ENCODE results near the gene TMEM138. TPM values are rescaled to one million over a fixed set of nuclear protein-coding genes. Genes with fewer than 3 reads are reported as not detected.

The TMEM138 gene
- total RNA-seq, 1 experiment from 2014 or later, result 38.8 TPM

DNA sequence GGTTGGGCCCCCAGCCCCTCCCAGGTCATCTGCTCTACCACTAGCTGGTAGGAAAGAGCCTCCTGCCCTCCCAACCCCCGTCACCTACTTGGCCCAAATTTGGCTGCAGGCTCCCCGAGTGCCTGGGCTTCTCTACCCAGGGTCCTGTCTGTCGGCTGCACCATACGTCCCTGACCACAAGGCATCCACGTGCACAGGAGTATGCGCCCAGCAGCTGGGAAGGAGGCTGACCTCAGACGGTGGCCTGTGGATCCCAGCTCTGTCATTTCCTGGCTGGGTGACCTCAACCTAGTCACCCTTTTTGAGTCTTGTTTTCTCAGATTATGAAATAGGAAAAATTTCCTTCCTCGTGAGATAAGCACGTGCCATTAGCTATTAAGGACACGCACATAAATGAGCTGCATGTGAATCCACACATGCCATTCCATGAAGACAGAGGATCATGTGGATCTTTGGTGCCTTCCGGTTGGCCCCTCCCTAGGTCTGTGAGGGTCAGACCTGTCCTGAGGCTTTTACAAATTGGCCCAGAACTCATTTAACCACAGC is 14.2 kb upstream of the TMEM138 start:
- H3K36me3 Mint-ChIP-seq, result peaks cover 9% of the 10 kb centered on the region
- POLR2A ChIA-PET, result interaction anchor here (1.0 to 1.4 kb wide), 3 partner anchors 10 to 44 kb away, joined by 3 to 7 read pairs (median 4); partner anchors contain the start of genes CYB561A3, TMEM138 and TMEM216
- H3K9me3 Mint-ChIP-seq, result no peaks in the 10 kb centered on the region
- H3K27ac Mint-ChIP-seq, result peak overlapping the region; percentile 16; the same call in 1 of the 2 replicates
- H3K4me1 Mint-ChIP-seq, result no peaks in the 10 kb centered on the region
- H3K27me3 Mint-ChIP-seq (ENCODE audit: low read depth), result no peaks in the 10 kb centered on the region
- H3K4me3 Mint-ChIP-seq, result no peak overlapping the region
- CTCF ChIA-PET, result interaction anchor here (1.1 to 2.9 kb wide), 3 partner anchors 12 to 38 kb away, joined by 3 to 21 read pairs (median 8); partner anchors contain the start of gene TMEM138
- no peak for TF ChIP-seq FOXK1 (CRISPR knock-in tag; IDR thresholded peaks at IDR 0.05)
- TF ChIP-seq CREB1 (CRISPR knock-in tag; IDR thresholded peaks at IDR 0.05), result no peak
- no peak for TF ChIP-seq TEAD4 (CRISPR knock-in tag; IDR thresholded peaks at IDR 0.05)
- no peak for TF ChIP-seq GABPB1 (CRISPR knock-in tag; IDR thresholded peaks at IDR 0.05)
- TF ChIP-seq, protein P1, sequence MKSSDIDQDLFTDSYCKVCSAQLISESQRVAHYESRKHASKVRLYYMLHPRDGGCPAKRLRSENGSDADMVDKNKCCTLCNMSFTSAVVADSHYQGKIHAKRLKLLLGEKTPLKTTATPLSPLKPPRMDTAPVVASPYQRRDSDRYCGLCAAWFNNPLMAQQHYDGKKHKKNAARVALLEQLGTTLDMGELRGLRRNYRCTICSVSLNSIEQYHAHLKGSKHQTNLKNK (CRISPR knock-in tag; IDR thresholded peaks at IDR 0.05), result no peak
- TF ChIP-seq SMAD4 (CRISPR knock-in tag; IDR thresholded peaks at IDR 0.05), result no peak
- TF ChIP-seq, protein P2, sequence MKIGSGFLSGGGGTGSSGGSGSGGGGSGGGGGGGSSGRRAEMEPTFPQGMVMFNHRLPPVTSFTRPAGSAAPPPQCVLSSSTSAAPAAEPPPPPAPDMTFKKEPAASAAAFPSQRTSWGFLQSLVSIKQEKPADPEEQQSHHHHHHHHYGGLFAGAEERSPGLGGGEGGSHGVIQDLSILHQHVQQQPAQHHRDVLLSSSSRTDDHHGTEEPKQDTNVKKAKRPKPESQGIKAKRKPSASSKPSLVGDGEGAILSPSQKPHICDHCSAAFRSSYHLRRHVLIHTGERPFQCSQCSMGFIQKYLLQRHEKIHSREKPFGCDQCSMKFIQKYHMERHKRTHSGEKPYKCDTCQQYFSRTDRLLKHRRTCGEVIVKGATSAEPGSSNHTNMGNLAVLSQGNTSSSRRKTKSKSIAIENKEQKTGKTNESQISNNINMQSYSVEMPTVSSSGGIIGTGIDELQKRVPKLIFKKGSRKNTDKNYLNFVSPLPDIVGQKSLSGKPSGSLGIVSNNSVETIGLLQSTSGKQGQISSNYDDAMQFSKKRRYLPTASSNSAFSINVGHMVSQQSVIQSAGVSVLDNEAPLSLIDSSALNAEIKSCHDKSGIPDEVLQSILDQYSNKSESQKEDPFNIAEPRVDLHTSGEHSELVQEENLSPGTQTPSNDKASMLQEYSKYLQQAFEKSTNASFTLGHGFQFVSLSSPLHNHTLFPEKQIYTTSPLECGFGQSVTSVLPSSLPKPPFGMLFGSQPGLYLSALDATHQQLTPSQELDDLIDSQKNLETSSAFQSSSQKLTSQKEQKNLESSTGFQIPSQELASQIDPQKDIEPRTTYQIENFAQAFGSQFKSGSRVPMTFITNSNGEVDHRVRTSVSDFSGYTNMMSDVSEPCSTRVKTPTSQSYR (CRISPR knock-in tag; IDR thresholded peaks at IDR 0.05), result no peak
- TF ChIP-seq ZNF671 (CRISPR knock-in tag; IDR thresholded peaks at IDR 0.05), result no peak
- no peak for TF ChIP-seq ETV6 (CRISPR knock-in tag; IDR thresholded peaks at IDR 0.05)
- DNase-seq (ENCODE audit: low spot score) (no peak), ATAC-seq (peak; percentile 40; the same call in 1 of the 2 replicates)

DNA sequence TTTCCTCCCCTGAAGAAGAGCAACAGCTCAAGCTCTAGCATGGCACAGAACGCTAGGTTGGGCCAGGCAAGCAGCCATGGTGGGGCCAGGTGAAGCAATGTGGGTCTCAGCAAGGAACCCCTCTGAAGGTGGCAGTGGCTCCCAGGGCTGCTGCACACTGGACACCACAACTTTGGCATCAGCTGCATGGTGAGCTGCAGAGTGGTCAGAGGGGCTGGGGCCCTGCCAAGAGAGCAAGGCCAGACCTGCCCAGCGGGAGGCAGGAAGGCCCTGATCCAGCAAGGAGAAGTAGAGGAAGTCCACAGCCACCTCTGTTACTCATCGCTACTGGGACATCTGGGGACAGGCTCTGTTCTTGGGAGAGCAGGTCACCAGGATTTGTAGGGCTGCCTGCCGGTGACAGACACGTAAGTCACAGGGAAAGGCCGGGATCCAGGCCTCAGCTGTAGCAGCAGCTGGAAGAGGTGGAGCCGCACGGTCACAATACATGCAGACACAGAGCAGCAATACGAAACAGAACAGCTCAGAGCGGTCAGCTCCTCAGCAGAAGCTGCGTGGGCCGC is 12.9 kb upstream of the TMEM138 start:
- ChIA-PET CTCF (interaction anchor here (0.7 to 2.9 kb wide), 4 partner anchors 13 to 177 kb away, joined by 3 to 21 read pairs (median 6); no protein-coding TSS in a partner anchor), POLR2A (interaction anchor here (1.4 kb wide), 1 partner anchor 13 kb away, joined by 7 read pairs; the partner anchor contains the start of genes CYB561A3 and TMEM138)
- H3K36me3 Mint-ChIP-seq, result peaks cover 15% of the 10 kb centered on the region
- H3K4me3 Mint-ChIP-seq, result no peak overlapping the region
- H3K27me3 Mint-ChIP-seq (ENCODE audit: low read depth), result no peaks in the 10 kb centered on the region
- H3K9me3 Mint-ChIP-seq, result no peaks in the 10 kb centered on the region
- no peak for ATAC-seq
- DNase-seq (ENCODE audit: low spot score), result no peak
- TF ChIP-seq, protein P3, sequence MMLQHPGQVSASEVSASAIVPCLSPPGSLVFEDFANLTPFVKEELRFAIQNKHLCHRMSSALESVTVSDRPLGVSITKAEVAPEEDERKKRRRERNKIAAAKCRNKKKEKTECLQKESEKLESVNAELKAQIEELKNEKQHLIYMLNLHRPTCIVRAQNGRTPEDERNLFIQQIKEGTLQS (CRISPR knock-in tag; conservative IDR thresholded peaks at IDR 0.05), result no peak
- TF ChIP-seq NFYB (CRISPR knock-in tag; conservative IDR thresholded peaks at IDR 0.05; ENCODE audit: low read depth) (no peak), JAZF1 (CRISPR knock-in tag; IDR thresholded peaks at IDR 0.05) (no peak)
- TF ChIP-seq, protein P4, sequence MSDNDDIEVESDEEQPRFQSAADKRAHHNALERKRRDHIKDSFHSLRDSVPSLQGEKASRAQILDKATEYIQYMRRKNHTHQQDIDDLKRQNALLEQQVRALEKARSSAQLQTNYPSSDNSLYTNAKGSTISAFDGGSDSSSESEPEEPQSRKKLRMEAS (CRISPR knock-in tag; IDR thresholded peaks at IDR 0.05), result no peak
- no peak overlapping the region for H3K27ac Mint-ChIP-seq
- no peaks in the 10 kb centered on the region for H3K4me1 Mint-ChIP-seq

DNA sequence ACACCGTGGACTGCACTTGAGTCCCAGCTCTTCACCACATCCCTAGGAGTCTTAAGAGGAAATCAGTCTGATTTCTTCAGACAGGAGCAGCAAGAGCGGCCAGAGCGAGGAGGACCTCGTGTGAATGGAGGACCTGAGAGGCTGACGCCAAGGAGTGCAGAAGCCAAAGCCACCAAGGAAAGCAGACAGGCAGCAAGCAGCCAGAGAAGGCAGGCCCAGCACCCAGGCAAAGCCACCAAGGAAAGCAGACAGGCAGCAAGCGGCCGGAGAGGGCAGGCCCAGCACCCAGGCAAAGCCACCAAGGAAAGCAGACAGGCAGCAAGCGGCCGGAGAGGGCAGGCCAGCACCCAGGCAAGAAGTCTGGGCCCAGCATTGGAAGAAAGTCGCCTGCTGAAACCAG is 12.3 kb upstream of the TMEM138 start:
- no peak for ATAC-seq
- H3K9me3 Mint-ChIP-seq, result no peaks in the 10 kb centered on the region
- no peak overlapping the region for H3K27ac Mint-ChIP-seq
- H3K4me1 Mint-ChIP-seq, result no peaks in the 10 kb centered on the region
- no peaks in the 10 kb centered on the region for H3K27me3 Mint-ChIP-seq (ENCODE audit: low read depth)
- ChIA-PET CTCF (interaction anchor here (2.9 kb wide), 2 partner anchors 14 to 36 kb away, joined by 8 to 21 read pairs; no protein-coding TSS in a partner anchor), POLR2A (no interaction called here)
- peaks cover 15% of the 10 kb centered on the region for H3K36me3 Mint-ChIP-seq
- no peak for DNase-seq (ENCODE audit: low spot score)
- no peak overlapping the region for H3K4me3 Mint-ChIP-seq
- TF ChIP-seq, protein P5, sequence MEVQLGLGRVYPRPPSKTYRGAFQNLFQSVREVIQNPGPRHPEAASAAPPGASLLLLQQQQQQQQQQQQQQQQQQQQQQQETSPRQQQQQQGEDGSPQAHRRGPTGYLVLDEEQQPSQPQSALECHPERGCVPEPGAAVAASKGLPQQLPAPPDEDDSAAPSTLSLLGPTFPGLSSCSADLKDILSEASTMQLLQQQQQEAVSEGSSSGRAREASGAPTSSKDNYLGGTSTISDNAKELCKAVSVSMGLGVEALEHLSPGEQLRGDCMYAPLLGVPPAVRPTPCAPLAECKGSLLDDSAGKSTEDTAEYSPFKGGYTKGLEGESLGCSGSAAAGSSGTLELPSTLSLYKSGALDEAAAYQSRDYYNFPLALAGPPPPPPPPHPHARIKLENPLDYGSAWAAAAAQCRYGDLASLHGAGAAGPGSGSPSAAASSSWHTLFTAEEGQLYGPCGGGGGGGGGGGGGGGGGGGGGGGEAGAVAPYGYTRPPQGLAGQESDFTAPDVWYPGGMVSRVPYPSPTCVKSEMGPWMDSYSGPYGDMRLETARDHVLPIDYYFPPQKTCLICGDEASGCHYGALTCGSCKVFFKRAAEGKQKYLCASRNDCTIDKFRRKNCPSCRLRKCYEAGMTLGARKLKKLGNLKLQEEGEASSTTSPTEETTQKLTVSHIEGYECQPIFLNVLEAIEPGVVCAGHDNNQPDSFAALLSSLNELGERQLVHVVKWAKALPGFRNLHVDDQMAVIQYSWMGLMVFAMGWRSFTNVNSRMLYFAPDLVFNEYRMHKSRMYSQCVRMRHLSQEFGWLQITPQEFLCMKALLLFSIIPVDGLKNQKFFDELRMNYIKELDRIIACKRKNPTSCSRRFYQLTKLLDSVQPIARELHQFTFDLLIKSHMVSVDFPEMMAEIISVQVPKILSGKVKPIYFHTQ (CRISPR knock-in tag; IDR thresholded peaks at IDR 0.05), result no peak
- TF ChIP-seq GABPB1 (CRISPR knock-in tag; IDR thresholded peaks at IDR 0.05) (no peak), GRHL2 (CRISPR knock-in tag; IDR thresholded peaks at IDR 0.05; ENCODE audit: insufficient replicate concordance, severe bottlenecking) (no peak), FOXK1 (CRISPR knock-in tag; IDR thresholded peaks at IDR 0.05) (no peak), NR2C2 (CRISPR knock-in tag; IDR thresholded peaks at IDR 0.05) (no peak), JUN (CRISPR knock-in tag; IDR thresholded peaks at IDR 0.05) (no peak), SOX15 (CRISPR knock-in tag; IDR thresholded peaks at IDR 0.05) (no peak), ETV6 (CRISPR knock-in tag; IDR thresholded peaks at IDR 0.05) (no peak)
- TF ChIP-seq, protein P6, sequence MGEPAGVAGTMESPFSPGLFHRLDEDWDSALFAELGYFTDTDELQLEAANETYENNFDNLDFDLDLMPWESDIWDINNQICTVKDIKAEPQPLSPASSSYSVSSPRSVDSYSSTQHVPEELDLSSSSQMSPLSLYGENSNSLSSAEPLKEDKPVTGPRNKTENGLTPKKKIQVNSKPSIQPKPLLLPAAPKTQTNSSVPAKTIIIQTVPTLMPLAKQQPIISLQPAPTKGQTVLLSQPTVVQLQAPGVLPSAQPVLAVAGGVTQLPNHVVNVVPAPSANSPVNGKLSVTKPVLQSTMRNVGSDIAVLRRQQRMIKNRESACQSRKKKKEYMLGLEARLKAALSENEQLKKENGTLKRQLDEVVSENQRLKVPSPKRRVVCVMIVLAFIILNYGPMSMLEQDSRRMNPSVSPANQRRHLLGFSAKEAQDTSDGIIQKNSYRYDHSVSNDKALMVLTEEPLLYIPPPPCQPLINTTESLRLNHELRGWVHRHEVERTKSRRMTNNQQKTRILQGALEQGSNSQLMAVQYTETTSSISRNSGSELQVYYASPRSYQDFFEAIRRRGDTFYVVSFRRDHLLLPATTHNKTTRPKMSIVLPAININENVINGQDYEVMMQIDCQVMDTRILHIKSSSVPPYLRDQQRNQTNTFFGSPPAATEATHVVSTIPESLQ (CRISPR knock-in tag; IDR thresholded peaks at IDR 0.05), result no peak
- TF ChIP-seq, protein P7, sequence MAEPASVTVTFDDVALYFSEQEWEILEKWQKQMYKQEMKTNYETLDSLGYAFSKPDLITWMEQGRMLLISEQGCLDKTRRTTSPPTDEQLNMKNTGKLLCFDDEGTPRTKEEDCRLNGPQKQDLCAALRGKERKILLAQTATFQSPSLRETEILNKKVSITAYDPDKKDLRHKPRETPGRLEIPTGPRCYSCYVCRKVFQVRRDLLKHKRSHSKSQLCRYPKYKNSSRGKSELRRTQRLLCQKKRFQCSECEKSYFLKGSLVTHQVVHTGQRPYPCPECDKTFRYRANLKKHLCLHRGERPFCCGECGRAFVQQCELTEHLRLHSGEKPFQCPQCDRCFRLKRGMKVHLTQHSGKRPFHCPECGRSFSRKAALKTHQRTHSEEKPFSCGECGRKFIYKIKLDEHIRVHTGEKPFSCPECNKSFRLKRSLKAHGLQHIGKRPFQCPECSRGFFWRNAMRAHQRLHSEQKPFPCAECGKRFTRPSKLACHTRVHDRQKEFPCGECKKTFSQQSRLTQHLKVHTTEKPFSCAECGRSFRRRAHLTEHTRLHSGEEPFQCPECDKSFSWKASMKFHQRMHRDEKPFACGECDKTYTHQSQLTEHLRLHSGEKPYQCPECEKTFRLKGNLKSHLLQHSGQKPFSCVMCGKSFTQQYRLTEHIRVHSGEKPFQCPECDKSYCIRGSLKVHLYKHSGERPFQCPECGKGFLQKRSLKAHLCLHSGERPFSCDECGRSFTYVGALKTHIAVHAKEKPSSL (CRISPR knock-in tag; conservative IDR thresholded peaks at IDR 0.05), result no peak
